Stimulated activated CD4-positive, alpha-beta T cell treated with anti-CD3 and anti-CD28 coated beads, Interleukin-1b, Interleukin-23, amount 100 ng/mL, for 48 hours (primary cell): Measurements from ENCODE around the gene P3H1.
A peak's percentile ranks its signal among the peaks of the same experiment; 100 is the strongest.
"Not testable (repeated sequence)": the region's sequence is repeated elsewhere in the genome, so short reads cannot be mapped to it uniquely, and the experiment has no call there.

Experiments
- DNase-seq: peaks from one replicate; pipeline ENCODE4 v3.0.0-alpha.2; 2020

P3H1 gene, protein sequence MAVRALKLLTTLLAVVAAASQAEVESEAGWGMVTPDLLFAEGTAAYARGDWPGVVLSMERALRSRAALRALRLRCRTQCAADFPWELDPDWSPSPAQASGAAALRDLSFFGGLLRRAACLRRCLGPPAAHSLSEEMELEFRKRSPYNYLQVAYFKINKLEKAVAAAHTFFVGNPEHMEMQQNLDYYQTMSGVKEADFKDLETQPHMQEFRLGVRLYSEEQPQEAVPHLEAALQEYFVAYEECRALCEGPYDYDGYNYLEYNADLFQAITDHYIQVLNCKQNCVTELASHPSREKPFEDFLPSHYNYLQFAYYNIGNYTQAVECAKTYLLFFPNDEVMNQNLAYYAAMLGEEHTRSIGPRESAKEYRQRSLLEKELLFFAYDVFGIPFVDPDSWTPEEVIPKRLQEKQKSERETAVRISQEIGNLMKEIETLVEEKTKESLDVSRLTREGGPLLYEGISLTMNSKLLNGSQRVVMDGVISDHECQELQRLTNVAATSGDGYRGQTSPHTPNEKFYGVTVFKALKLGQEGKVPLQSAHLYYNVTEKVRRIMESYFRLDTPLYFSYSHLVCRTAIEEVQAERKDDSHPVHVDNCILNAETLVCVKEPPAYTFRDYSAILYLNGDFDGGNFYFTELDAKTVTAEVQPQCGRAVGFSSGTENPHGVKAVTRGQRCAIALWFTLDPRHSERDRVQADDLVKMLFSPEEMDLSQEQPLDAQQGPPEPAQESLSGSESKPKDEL

DNA sequence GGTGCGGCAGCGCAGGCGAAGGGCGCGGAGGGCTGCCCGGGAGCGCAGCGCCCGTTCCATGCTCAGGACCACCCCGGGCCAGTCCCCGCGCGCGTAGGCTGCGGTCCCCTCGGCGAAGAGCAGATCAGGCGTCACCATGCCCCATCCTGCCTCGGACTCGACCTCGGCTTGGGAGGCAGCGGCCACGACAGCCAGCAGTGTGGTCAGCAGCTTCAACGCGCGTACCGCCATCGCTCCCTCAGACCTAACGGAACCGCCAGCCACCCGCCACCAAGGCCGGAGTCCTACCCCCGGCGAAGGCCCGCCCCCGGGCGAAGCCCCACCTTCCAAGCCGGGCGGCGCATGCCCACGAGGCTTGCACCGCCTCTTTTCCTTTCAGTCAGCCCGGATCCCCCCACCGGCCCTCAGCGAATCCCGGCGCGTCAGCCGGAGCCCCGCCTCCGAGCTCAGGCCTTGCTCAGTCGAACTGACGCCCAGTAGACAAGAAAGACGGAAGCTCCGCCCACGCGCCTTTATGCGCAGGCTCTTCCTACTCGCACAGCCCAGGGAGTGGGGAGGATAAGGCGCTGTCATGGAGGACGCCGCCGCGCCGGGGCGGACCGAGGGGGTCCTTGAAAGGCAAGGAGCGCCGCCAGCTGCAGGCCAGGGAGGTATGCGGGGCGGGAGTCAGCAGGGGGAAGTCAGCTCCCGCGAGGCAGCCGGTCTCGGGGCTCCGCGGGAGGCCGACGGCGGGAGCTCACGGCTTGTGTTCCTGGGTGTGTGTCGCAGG lies at the start of gene P3H1, which contains the start of gene C1orf50:
Gene P3H1, minus strand, starts transcription at position 288 of the 769 bp plus-strand sequence. Its CDS starts 57 bp downstream, at position 231.
Gene C1orf50, plus strand, starts transcription at position 509 of the 769 bp plus-strand sequence. Its CDS starts 63 bp downstream, at position 572.
- DNase-seq: peak; percentile 100

DNA sequence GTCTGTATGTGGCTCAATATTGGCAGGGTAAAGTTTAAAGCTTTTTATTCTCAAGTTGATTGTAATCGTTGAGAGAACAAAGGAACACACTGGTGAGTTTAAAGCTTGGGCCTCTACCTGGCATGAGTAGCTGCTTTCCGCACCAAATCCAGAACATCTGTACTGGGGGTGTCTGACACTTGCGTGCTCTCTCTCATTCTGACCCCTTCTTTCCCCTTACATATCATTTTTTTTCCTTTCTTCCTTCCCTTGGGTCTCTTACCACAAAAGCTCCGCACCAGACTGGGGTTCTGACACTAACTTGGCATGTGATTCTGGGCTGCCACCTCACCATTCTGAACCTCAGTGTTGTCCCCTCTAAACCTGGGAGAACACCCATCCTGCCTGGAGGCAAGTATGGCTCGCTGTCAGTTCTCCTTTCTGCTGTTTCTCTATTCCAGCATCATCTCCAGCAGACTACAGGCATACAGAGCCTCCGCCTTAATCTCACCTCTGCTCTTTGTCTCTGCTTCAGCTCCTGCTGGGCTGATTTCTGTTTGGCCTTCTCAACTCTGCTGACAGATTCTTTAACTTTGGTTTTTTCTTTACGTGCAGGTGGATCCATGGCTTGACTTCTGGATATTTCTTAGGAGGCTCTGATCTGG lies 49.2 kb upstream of the P3H1 start:
- DNase-seq: no peak

DNA sequence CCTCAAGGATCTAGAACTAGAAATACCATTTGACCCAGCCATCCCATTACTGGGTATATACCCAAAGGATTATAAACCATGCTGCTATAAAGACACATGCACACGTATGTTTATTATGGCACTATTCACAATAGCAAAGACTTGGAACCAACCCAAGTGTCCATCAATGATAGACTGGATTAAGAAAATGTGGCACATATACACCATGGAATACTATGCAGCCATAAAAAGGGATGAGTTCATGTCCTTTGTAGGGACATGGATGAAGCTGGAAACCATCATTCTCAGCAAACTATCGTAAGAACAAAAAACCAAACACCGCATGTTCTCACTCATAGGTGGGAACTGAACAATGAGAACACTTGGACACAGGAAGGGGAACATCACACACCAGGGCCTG lies 48.0 kb upstream of the P3H1 start:
- not testable (repeated sequence) for DNase-seq

DNA sequence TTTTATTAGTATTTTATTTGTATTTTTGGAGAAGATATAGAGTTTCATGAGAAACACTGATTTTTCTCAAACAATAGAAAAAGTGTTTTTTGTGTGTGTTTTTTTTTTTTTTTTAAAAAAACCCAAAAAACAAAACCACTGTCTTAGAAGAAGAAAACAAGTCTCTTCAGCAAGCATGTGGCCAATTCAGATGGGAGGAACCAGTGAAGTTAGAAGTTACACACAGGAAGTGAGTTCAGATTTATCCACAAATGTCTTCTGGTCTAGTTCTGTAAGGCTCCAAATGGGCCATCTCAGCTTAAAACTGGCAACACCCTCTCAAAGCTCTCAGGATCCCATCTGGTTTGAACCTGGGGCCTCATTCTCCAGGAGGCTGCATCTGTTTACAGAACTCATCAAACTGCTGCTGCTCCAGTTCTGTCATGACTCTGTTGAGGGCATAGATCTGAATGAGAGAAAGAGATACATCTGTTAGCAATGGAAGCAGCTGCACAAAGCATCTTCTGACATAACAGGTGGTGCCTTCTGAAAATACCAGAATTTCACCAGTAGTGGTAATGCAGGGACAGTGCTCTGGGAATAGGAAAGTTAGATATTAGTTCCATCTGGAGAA lies 40.3 kb upstream of the P3H1 start:
- no peak for DNase-seq

DNA sequence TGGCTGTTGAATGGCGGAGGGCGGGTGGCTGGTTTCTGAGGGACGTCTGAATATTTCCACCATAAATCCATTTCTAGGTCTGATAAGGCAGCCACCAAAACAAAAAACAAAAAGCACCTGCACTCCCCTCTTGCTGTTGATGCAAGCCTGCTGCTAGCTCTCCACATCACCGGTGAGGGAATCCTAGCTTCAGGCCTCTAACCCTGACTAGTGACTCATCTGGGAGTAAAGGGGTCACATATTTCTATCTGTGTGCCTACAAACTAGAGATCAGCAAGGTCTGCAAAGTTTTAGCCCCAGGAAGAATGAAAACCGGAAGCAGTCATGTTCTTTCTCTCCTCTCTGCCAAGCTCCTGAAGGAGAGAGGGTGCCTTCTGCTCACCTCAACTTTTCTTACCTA lies 39.8 kb upstream of the P3H1 start:
- no peak for DNase-seq

DNA sequence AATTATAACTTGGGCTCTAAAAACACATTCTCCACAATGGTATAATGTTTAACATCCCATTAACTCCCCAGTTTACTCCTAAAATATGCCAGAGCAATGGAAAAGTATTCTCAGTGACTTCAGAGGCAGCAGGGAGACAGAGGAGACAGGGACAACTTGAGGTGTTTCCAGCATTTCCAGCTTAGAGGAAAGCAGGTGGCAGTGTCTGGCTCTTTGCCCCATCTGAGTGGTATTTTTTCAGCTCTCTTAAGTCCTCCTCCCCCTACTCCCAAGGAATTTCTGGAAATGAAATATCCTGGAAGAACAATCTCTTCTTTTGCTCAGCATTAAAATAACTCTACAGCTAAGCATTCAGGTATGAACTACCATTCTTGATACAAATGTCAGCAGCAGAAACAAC lies 39.3 kb upstream of the P3H1 start:
- DNase-seq: no peak

DNA sequence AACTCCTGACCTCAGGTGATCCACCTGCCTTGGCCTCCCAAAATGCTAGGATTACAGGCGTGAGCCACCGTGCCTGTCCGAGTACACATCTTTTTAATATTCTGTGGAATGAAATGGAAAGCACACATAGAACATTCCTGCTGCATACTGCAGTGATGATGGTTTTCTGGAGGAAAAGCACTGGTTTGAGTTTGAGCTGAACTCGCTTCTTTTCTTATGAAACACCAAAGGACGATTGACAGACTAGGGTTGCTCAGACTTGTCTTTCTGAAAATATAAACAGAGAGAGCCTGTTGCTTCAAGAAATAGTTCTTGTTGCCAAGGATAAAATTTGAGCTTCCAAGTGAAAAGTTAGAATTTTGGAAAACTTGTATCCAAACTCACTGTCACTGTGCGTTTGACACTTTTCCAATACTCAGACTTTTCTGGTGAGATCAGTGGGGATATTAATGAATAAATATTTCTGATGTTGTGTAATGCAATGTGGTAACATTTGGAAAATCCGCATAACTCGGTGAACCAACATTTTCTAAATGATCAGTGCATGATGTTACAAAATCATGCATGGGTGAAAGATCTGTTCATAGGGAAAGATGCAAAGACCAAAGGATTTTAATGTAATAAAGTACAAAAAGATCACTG lies 35.1 kb upstream of the P3H1 start:
- DNase-seq: no peak

DNA sequence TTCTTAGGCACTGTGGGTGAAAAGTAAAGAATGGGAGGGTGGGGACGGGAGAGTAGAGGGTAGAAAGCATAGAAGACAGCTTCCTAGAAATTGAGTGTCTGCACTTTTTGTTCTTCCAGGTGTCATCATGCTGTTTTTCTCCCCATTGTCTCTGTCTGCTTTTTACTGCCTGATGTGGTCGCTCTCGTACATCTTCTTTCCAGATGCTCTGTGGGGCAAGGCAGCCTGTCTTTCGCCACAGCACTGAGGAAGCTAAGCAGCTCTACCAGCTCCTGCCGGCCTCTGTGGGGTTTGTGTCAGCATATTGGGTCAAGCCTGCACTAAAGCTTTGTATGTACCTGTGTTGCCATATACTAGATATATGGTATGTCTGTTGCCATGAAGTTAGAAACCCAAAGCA lies 31.2 kb upstream of the P3H1 start:
- no peak for DNase-seq

DNA sequence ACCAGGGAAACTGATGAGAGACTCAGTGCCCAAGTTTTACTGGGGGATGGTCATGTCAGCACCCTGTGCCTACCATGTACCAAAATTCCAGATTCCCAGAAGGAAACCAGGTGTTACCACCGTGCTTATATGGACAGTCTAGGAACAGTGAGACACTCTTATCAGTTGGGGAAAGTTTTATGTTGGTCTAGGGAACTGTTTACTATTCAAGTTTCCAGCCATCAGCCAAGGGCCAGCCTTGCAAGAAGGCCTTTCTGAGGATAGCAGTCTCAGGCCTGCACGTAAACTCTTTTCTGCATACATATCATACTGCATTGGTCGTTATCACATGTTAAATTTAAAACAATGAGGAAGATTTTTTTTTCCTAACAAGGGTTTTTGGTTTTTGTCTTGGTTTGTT lies 30.6 kb upstream of the P3H1 start:
- DNase-seq: no peak

DNA sequence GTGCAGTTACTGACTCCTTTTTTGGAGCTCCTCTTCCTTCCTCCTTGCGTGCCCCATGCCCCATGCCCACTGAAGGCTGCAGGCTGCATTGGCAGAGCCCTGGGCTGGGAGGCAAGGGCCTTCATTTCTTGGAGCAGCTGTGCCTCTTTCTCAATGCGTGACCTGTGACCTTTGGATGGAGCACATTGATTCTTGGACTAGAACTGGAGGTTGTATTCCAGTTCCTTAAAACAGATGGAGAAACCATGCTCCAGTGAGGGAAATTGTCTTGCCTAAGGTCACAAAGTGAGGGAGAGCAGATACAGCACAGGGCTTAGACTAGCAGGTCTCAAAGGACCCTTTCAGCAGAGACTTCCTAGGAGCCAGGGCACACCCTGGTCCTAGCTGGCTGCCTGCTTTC lies 27.0 kb upstream of the P3H1 start:
- no peak for DNase-seq

DNA sequence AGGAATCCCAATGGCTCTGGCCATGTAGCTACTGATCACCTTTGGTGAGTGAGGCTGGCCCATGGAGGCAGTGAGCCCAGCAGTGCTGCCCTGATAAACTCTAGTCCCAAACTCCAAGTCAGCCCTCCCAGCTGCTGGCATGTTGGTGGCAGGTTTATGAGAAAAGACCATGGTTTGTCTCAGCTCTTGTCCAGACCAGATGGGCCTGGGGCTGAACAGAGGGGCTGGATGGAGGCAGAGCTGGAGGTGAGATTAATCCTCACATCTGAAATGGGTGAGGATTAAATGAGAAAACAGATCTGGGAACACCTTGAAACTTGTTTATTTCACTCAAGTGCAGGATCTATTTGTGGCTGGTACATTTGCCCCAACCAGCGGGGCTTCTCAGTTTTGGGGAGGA lies 21.2 kb upstream of the P3H1 start:
- no peak for DNase-seq

DNA sequence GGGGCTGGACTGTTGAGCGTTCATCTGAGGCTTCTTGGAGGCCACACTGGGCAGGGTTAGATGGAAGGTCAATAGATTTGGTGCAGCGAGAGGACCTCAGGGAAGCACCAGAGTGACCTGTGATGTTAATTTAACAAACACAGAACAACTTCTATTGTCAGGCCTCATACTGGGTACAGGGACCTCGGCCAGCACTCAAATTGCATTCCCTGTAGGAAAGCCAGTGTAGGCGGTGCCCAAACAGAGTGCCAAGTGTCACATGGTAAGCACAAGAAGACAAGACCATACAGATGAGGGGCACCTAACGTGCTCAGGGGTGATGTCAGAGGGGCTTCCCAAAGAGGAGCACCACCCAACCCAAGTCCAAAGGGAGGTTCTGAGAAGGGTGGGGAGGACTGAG lies 19.3 kb upstream of the P3H1 start:
- DNase-seq: no peak

DNA sequence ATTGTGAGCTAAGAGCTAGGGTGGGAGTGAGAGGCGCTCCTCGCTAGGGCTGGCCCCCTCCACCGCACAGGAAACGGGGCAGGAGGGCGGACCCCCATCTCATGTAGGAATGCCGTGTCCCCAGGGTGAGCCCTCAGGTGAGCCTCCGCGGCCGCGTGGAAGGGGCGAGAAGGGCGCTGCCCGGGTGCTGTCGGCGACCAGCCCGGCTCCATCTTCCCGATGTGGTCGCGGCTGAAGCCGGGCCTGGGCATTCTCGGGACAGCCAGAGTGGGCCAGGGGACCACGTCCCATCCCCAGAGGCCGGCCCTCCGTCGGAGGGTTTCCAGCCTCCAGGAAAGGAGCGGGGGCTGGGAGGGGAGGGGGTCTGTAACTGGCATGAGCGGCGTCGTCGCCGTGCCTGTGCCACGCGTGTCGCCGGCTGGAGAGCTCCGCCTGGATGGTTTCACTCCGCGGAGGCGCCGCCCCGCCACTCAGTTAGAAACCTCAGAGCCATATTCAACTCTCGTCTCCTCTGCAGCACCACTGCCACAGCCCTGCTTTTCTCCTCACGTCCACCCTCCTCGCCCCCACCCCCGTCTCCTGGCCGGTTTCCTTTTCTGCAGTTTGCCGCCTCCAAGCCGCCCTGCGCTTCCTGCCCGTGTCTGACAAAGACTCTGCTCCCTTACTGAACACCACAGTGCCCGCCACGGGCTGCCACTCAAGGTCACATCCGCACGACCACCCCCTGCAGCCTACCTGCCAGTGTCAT lies 18.3 kb upstream of the P3H1 start, which contains the start of gene TMEM269:
Gene TMEM269, plus strand, starts transcription at position 46 of the 748 bp plus-strand sequence. CDS start 4,903 bp downstream, outside the sequence.
- peak; percentile 52 for DNase-seq

DNA sequence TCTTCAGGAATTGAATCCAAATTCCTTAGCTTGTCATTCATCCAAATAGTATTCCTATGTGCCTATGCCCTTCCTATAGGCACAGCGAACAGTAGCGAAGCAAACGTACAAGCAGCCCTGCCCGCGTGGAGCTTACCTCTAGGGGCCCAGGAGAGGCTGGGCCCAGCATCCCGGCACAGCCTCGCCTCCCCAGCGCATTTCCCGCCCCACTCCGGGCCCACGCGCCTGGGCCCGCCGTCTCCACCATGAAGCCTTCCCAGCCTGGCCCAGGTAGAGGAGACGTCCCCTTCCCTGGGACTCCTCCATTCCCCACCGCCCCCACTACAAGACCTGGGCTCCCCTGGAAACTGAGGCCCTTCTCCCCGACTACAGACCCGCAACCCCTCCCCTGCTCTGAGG lies 17.7 kb upstream of the P3H1 start:
- DNase-seq: no peak

DNA sequence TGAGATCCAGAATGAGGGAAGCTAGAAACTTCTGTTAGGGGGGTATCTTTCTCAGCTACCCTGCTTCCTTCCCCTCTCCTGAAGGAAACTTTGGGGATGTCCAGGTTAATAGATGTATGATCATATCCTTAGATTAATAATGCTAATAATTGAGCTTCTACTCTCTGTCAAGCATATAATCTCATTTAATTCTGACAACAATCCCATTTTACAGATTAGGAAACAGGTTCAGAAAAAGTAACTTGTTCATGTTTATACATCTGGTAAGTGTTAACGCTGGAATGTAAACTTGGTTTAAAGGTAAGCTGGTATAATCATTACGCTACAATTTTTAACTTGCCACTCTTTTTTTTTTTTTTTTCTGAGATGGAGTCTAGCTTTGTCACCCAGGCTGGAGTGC lies 16.3 kb upstream of the P3H1 start:
- no peak for DNase-seq

DNA sequence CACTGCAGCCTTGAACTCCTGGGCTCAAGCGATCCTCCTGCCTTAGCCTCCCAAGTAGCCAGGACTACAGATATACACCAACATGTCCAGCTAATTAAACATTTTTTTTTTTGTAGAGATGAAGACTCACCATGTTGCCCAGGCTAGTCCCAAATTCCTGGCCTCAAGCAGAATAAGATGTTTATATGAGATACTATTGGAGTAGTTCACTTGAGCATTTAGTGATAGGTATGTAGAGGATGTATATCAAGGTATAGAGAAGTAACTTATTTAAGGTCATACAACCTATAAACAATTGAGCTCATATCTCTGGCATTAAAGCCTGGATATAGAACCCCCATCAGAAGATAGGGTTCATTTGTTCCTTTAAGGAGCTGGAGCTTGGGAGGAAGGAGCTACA lies 13.3 kb upstream of the P3H1 start:
- DNase-seq: no peak

DNA sequence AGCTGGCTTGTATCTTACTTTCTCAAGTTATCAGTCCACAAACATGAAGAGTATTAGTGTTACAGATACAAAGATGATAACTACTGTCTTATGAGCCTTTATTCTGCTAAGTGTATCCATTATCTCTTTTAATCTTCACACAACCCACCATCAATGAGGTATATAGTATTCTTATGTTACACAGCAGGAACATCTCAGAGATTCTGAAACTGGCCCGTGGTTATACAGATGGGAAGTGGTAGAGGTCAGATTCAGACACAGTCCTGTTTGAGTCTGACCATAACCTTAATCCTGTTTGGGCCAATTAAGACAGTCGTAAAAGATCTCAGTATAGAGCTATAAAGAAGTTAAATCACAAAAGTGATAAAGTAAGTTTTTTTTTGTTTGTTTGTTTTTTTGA lies 12.9 kb upstream of the P3H1 start:
- no peak for DNase-seq

DNA sequence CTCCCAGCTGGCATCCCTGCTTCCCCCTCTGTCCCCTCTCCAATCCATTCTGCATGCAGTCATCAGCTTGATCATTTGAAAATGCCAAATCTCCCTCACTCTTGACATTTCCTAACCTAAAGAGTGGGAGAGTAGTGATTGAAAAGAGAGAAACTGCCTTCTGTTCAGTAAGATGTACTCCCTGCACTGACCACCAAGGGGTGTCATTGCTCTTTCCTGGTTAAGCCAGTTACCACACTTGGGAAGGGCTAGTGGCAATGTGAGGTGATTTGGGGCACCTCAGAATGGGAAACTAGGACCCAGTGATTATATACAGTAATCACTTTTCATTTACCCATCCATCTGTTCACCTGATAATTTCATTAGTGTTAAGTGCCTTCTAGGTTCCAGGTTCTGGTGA lies 11.0 kb upstream of the P3H1 start:
- DNase-seq: no peak

DNA sequence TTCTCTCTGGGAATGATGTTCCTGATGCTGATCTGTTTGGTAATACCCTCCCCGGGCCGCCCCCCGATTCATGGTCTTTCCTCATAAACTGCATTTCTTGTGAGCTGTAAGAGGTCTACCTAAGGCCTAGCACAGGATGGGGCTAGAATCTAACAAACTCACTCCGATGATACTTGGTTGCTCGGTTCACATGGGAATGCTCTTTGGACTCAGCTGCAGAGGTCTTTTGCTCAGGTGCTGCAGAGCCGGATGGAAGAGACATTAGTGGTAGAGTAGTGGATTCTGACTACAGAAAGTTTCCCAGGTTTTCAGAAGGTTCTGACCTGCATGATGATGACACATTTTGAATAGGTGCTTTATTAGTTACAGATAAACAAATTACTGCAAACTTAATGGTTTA lies 9.7 kb upstream of the P3H1 start:
- DNase-seq: no peak

DNA sequence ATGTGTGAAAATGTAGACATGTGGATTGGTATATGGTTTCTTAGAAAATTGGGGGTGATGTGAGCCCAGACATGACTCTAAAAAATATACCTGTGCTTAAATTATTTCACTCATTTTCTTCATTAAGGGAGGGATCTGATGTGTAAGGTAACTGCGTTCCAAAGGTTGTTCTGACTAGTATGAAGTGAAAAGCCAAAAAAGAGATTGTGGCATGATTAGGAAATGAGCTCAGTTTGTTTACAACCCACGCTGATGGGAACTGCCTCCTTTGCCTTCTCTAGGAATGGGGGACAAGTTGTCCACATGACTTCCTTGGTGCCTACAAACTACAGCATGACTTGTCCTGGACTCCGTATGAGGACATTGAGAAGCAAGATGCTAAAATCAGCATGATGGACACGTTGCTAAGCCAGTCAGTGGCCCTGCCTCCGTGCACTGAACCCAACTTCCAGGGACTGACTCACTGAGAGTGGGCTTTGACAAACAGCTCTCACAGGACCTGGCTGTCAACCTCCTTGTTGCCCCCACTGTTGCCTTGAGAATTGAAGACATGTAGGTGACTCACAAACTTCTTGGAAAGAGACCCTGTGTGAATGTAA lies 8.2 kb upstream of the P3H1 start:
- no peak for DNase-seq

DNA sequence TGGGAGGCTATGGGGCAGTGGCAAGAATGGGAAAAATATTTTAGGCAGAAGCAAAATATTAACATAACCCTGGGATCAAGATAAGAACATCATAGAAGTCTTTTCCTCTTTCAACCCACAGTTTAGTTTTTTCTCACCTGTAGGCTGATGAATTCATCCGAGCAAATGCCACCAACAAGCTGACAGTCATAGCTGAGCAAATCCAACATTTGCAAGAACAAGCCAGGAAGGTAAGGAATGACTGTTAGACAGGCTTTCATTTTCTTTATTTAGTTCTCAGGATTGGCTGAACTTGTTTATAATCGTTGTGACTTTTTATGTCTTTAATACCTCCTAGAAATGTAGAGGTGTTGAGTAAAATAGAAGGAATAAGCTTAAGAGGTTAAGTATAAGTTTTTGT lies 6.6 kb upstream of the P3H1 start:
- DNase-seq: no peak
